ENCODE results near the gene TTC23.

TTC23 gene

DNA sequence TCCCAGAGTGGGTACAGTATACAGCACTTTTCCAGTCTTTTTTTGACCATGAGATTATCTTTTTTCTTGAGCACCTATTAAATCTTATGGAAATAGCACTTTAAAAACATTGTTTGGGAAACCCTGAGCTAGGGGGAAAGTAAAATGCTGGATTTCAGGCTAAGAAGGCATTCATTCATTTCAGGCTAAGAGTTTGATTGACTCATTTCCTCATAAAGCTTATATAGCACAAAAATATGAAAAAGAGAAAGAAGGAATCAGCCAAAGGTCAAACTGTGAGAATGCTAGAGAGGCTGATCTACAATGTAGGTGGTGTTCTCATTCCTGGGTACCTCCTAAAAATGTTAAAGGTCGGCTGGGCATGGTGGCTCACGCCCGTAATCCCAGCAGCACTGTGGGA lies 10.5 kb downstream of the TTC23 start:
- no peak for TF ChIP-seq GATA3 (IDR thresholded peaks at IDR 0.05; ENCODE audit: low read depth, low read length)
- TF ChIP-seq GATA2 (IDR thresholded peaks at IDR 0.05; ENCODE audit: low read depth, low read length) = no peak

DNA sequence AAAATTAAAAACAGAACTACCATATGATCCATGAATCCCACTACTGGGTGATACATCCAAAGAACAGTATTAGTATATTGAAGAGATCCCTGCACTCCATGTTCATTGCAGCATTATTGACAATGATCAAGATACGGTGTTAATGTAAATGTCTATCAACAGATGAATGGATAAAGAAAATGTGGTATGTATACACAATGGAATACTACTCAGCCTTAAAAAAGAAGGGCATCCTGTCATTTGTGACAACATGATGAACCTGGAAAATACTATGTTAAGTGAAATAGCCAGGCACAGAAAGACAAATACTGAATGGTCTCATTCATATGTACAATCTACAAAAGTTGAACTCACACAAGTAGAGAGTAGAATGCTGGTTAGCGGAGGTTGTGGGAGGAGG lies 16.6 kb downstream of the TTC23 start:
- TF ChIP-seq GATA3 (IDR thresholded peaks at IDR 0.05; ENCODE audit: low read depth, low read length) = no peak
- TF ChIP-seq GATA2 (IDR thresholded peaks at IDR 0.05; ENCODE audit: low read depth, low read length) = no peak

DNA sequence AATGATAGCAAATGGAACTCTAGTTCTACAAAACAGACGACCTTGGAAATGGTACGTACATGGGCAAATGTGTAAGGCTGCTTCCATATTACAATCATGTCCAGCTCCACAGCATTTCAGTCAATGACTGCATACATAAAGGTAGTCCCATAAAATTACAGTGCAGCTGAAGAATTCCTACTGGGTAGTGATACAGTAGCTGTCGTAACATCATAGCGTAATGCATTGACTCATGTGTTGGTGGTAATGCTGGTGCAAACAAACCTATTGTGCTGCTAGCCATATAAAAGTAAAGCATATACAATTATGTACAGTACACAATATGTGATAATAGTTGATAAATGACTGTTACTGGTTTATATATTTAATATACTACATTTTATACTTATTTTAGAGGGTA lies 18.5 kb downstream of the TTC23 start:
- TF ChIP-seq GATA2 (IDR thresholded peaks at IDR 0.05; ENCODE audit: low read depth, low read length) = no peak
- TF ChIP-seq GATA3 (IDR thresholded peaks at IDR 0.05; ENCODE audit: low read depth, low read length) = no peak

DNA sequence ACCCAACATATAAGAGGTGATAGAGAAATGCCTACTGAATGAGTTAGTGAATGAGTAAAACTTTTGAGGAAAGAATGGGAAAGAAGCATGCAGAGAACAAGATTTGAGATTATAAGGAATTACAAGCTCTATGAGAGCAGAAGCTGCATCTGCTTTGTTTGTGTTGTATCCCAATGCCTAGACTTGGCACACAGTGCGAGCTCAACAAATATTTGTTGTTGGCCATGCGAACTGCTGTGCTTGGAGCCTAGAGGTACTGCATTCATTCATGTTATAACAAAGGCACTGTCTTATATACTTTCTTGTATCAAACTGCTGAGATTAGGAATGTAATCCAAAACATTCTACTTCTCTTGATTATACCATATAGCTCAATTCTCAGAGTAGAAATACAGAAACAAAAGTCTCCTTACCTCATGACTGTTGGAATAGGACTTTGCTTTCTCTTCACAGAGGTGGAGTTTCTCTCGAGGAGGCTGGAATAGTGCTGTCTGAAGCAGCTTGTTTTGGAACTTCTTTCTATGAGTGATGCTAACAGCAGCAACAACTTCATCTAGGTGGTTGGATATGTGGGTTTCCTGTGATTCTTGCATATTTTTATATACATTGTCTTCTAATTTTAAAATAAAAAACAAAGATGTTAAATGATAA lies 21.1 kb downstream of the TTC23 start:
- TF ChIP-seq GATA2 (IDR thresholded peaks at IDR 0.05; ENCODE audit: low read depth, low read length) (no peak), GATA3 (IDR thresholded peaks at IDR 0.05; ENCODE audit: low read depth, low read length) (no peak)

DNA sequence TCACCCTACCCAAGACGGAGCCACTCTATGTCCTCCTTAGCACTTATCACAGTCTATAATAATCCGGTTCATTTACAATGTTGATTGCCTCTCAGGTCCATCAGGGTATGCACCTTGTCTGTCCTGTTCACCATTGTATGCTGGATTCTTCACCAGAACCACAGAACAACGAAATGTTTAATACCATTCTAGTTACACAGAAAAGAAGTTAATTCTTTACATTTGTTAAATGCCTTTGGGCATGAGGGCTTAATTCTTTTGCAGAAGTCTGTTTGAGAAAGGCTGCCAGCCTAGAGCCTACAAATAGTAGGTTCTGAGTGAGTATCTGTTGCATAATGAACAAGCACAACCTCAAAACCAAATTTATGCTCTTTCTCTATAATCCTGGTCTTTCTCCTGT lies 22.6 kb downstream of the TTC23 start:
- no peak for TF ChIP-seq GATA3 (IDR thresholded peaks at IDR 0.05; ENCODE audit: low read depth, low read length)
- TF ChIP-seq GATA2 (IDR thresholded peaks at IDR 0.05; ENCODE audit: low read depth, low read length) = no peak

DNA sequence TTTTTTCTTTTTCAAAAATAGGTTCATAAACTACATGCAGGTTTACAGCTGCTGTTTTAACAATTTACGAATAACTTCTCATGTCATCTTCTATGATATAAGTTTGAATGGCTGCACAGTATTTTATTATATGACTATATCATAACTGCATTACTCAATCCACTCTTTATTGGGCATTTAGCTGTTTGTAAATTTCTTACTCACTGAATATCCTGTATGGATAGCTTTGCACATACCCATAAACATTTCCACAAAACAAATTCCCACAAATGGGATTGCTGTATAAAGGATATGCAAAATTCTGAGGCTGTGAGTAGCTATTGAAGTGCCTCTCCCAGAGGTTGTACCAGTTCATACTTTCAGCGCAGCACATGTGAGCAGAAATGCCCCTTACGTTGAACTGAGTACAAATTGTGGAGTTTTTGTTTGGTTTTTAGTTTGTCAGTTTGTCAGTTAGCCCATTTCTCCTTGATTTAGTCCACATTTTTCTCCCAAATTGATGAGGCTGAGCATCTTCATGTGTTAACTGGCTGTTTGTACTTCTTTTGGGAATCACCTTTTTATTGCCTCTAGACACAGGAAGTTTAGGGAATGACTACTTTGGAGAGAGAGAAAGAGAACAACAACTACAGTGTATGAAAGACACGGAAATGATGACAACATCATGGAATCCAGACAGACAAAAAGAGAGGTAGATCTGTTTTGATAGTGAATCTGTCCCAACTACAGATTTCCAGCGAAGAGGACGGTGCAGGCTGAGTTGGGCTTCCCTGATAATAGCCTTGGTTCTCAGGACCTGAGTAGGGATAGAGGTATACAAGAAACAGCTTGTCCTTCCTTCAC lies 24.8 kb downstream of the TTC23 start:
- TF ChIP-seq GATA3 (IDR thresholded peaks at IDR 0.05; ENCODE audit: low read depth, low read length) = no peak

DNA sequence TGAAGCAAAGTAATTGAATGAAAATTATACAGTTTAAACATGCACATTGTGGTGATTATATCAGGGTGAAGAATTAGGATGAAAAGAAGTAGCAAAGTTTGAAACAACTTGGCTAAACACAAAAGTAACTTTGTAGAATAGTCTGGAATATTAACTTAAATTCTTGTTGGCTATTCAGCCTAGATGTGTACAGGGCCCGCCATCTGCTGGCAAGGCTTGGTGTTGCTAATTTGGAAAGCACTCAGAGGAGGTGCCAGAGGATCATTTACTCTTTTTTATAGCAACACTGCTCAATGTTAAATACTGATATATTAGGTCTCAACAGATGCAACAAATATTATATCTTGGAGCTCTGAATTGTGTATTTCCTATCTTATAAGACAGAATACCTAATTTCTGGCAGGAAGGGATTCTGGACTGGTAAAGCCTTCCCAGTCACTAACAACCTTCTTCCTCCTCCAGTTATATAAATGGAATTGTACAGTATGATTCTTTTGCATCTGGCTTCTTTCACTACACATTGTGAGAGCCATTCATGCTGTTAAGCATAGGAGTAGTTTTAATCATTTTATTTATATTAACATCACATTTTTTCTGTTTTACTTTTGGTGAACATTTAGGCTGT lies 36.1 kb downstream of the TTC23 start:
- TF ChIP-seq GATA3 (IDR thresholded peaks at IDR 0.05; ENCODE audit: low read depth, low read length) (no peak), GATA2 (IDR thresholded peaks at IDR 0.05; ENCODE audit: low read depth, low read length) (no peak)

DNA sequence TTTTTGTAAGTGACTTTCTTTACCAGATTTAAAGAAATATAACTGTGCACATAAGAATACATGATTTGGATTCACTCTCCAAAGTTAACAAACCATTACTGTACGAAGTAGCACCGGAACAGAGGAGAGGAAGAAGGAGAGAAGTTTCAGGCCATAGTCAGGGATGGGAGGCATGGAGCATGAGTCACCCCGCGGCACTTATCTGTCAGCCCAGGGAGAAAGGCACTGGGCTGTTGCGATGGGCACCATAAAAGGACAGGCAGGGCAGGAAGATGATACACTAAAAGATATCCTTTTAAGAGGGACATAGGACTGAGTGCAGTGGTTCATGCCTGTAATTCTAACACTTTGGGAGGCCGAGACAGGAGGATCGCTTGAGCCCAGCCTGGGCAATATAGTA lies 37.0 kb downstream of the TTC23 start:
- TF ChIP-seq GATA2 (IDR thresholded peaks at IDR 0.05; ENCODE audit: low read depth, low read length) = no peak
- no peak for TF ChIP-seq GATA3 (IDR thresholded peaks at IDR 0.05; ENCODE audit: low read depth, low read length)

DNA sequence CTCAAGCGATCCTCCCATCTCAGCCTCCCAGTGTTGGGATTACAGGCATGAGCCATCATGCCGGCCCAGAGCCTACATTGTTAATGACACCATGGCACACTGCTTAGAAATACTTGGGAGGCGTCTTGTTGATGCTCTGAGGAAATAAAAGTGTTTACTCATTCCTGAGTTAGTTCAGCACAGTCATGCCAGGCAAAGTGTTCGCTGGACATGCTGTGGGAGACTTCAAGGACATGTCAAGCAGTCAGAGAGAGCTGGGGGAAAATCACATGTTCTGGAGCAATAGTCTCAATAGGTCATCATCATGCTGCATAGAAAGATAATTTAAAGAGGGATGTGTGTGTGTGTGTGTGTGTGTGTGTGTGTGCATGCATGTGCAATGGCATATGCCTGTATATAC lies 37.5 kb downstream of the TTC23 start:
- no peak for TF ChIP-seq GATA2 (IDR thresholded peaks at IDR 0.05; ENCODE audit: low read depth, low read length)
- no peak for TF ChIP-seq GATA3 (IDR thresholded peaks at IDR 0.05; ENCODE audit: low read depth, low read length)

DNA sequence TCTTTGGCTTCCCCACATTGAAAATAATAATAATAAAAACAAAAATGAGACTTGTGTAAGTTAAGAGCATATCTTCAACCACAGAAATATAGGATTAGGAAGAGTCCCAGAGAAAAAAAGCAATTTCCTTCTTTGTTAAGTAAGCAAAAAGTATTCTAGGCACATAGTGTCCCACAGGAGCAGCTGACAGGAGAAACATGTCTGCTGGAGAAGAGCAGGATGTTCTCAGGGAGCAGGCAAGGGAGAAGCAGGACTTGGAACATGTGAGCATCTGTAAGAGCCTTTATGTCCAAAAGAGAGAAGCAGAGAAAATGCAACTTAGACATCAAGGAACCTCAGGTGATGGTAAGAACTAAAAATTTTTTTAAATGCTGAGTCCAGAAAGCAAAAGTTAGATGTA lies 39.0 kb downstream of the TTC23 start:
- TF ChIP-seq GATA2 (IDR thresholded peaks at IDR 0.05; ENCODE audit: low read depth, low read length) = no peak
- TF ChIP-seq GATA3 (IDR thresholded peaks at IDR 0.05; ENCODE audit: low read depth, low read length) = no peak

DNA sequence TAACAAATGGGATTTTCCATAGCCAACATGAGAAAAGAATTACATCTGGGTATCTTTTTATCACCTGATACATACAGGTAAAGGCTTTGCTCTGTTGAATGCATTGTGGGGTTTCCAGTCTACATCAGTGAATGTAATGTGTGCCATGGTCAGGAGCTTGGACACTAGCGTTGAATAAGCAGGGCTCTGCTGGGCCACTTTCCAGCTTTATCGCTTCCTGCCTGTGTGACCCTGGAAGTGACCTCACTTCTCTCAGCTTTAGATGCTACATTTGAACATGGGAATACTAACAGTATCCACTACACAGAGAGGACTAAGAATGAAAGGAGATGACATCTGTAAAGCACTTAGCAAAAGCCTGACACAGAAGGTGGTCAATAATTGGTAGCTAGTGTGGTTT lies 40.1 kb downstream of the TTC23 start:
- TF ChIP-seq GATA3 (IDR thresholded peaks at IDR 0.05; ENCODE audit: low read depth, low read length) = no peak

DNA sequence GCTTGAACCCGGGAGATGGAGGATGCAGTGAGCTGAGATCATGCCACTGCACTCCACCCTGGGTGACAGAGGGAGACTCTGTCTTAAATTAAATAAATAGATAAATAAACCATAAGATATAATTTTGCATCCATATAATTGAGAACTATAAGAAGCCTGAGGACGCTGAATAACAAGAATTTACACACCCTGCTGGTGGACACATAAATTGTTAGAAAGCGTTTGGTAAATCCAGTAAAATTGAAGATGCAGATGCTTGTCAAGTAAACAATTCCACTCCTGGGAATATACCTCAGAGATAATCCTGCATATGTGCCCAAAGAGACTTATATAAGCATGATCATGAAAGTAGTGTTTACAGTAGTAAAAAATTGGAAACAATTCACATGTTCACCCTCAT lies 41.7 kb downstream of the TTC23 start:
- no peak for TF ChIP-seq GATA2 (IDR thresholded peaks at IDR 0.05; ENCODE audit: low read depth, low read length)

DNA sequence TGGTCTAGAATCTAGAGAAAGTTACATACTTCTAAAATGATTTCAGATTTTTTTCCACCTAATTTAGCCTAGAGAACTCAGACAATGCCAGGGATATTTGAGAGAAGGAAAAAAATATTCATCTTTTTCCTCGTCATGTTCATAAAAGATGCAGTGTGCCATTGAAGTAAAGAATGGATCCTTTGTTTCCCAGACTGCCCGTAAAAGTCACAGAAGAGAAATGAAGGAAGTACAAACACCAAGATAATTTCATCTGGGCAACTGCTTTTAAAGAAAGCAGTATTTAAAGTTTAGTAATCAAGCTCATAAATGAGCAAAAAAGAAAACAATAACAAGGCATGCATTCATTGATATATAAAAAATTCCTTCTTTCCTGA lies 47.2 kb downstream of the TTC23 start:
- TF ChIP-seq GATA2 (IDR thresholded peaks at IDR 0.05; ENCODE audit: low read depth, low read length) (no peak), GATA3 (IDR thresholded peaks at IDR 0.05; ENCODE audit: low read depth, low read length) (no peak)

DNA sequence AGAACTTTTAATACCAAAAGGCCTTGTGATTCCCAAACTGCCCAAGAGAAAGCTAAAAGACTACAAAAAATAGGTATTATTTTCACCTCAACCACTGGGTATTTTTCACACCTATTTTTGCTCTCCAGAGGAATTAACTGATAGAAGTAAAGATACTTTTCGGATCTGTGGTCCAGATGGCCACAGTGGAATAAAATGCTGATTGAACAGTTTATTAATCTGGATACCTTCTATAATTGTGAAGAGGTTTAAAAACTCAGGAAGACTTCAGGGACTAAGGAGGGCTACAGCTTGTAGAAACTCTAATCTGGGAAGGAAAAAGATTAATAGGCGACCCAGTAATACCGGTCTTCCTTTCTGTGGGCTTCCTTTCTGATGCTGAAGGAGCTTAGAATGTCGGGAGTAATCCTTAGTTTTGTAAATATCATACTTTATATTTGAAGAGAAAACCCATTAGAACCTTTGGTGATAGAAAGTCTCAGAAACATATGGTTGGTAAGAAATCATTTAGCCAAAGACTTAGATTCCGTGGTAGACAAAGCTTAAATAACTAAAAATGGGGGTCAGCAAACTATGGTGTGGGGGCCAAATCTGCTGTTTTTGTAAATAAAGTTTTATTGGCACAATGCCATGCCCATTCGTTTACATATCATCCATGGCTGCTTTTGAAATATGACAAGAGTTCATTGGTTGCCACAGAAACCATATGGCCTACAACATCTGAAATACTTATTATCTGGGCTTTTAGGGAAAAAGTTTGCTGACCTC lies 47.8 kb downstream of the TTC23 start:
- TF ChIP-seq GATA3 (IDR thresholded peaks at IDR 0.05; ENCODE audit: low read depth, low read length) = no peak

Measured in SH-SY5Y (cell line).